IPS DF 6.9 (cell line): ENCODE measurements around the gene COPG2.

ENCODE experiments used
- DNase-seq: peaks from one replicate; pipeline ENCODE4 v3.0.0-alpha.2; 2013; ENCODE audit warnings: low read depth, low spot score
- H3K27ac ChIP-seq: one replicate; pipeline ENCODE4 v1.5.1; 2013; ENCODE audit warnings: low read length, control low read depth
- H3K27me3 ChIP-seq: 2 replicates; pipeline ENCODE4 v1.6.1; 2013; ENCODE audit warnings: mild to moderate bottlenecking, low read length; ENCODE audit not compliant: control insufficient read depth, insufficient read depth
- H3K36me3 ChIP-seq: 2 replicates; pipeline ENCODE4 v1.6.1; 2013; ENCODE audit warnings: low read length; ENCODE audit not compliant: control insufficient read depth, insufficient read depth
- H3K4me1 ChIP-seq: 2 replicates; pipeline ENCODE4 v1.6.1; 2013; ENCODE audit warnings: low read length; ENCODE audit not compliant: control insufficient read depth, insufficient read depth
- H3K4me3 ChIP-seq: 2 replicates; pipeline ENCODE4 v1.5.1; 2013; ENCODE audit warnings: mild to moderate bottlenecking, low read length
- H3K9me3 ChIP-seq: 2 replicates; pipeline ENCODE4 v1.6.1; 2013; ENCODE audit warnings: low read length, inconsistent platforms; ENCODE audit not compliant: control insufficient read depth, insufficient read depth
- WGBS: extraction: QIAGEN DNeasy Blood & Tissue Kit; methylation state at CpG from one replicate; pipeline ENCODE4 v1.1.7; 2013; ENCODE audit warnings: mixed read lengths, missing lambda C conversion rate; ENCODE audit not compliant: insufficient read length, insufficient coverage; 5-methylcytosine and 5-hydroxymethylcytosine counted together

Gene COPG2

GRCh38 chr7:130650611-130651120 is 17.9 kb downstream of the COPG2 start:
- Histone ChIP-seq H3K9me3 (no peaks in the 10 kb centered on the region), H3K27ac (no peak overlapping the region), H3K27me3 (no peaks in the 10 kb centered on the region), H3K36me3 (no peaks in the 10 kb centered on the region; the same call in 1 of the 2 replicates), H3K4me3 (no peak overlapping the region), H3K4me1 (no peaks in the 10 kb centered on the region)
- no CpG with 5 or more reads among the region's 1 CpG for WGBS
- no peak for DNase-seq

DNA sequence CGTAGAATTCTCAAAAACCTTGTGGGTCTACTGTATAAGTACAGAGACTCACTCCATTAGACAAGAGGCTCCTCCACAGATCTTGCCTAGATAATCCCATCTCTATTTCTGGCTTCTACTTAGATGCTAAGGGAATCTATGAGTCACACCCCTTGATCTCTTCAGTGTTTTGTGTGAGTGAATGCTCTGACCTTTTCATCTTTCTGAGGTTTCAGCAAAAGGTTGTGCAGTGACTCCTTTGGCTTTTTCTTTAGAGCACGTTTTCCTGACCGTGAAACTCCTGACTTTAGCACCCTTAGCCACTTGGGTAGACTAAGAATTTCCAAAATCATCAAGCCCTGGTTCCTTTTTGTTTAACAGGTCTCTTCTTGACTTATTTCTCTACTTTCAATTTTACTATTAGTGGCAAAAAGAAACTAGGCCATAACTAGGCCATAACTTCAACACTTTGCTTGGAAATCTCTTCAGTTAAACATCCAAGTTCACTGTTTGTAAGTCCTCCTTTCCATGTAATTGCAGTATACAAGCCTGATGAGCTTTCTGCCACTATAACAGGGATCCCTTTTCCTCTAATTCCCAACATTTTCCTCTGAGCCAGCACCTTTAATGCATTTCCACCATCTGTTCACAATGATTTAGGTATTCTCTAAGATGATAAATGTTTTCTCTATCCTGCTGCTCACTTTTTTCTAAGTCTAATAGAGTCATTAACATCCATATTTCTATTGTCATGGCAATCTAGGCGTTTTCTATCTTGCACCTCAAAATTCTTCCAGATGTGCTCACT is 19.4 kb downstream of the COPG2 start:
- Histone ChIP-seq H3K4me1 (no peaks in the 10 kb centered on the region), H3K4me3 (no peak overlapping the region), H3K36me3 (no peaks in the 10 kb centered on the region; the same call in 1 of the 2 replicates), H3K9me3 (no peaks in the 10 kb centered on the region), H3K27ac (no peak overlapping the region), H3K27me3 (no peaks in the 10 kb centered on the region)
- DNase-seq = no peak
- no CpG with 5 or more reads among the region's 4 CpGs for WGBS

GRCh38 chr7:130648580-130648979 is 20.0 kb downstream of the COPG2 start:
- no peak for DNase-seq
- Histone ChIP-seq H3K4me3 (no peak overlapping the region), H3K4me1 (no peaks in the 10 kb centered on the region), H3K36me3 (no peaks in the 10 kb centered on the region; the same call in 1 of the 2 replicates), H3K27me3 (no peaks in the 10 kb centered on the region), H3K27ac (no peak overlapping the region), H3K9me3 (no peaks in the 10 kb centered on the region)
- no CpG with 5 or more reads among the region's 5 CpGs for WGBS

DNA sequence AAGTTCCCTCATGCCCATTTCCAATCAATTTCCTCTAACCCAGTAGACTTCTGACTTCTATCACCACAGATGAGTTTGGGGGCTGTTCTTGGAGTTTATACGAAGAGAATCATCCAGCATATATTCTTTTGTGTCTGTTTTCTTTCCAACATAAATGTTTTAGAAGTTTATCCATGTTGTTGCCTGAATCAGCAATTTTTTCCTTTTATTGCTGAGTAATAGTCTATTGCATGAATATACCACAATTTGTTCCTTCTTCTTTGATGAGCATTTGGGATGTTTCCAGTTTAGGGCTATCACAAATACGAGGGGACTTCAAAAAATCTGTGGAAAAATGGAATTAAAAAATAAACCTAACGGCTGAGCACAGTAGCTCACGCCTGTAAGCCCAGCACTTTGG is 26.2 kb downstream of the COPG2 start:
- Histone ChIP-seq H3K27me3 (no peaks in the 10 kb centered on the region), H3K27ac (no peak overlapping the region), H3K36me3 (no peaks in the 10 kb centered on the region), H3K4me3 (no peak overlapping the region), H3K9me3 (no peaks in the 10 kb centered on the region), H3K4me1 (no peaks in the 10 kb centered on the region)
- WGBS = no CpG with 5 or more reads among the region's 4 CpGs
- DNase-seq = no peak

GRCh38 chr7:130641497-130641896 is 27.1 kb downstream of the COPG2 start:
- Histone ChIP-seq H3K9me3 (no peaks in the 10 kb centered on the region), H3K27ac (no peak overlapping the region), H3K4me3 (no peak overlapping the region), H3K36me3 (no peaks in the 10 kb centered on the region), H3K4me1 (no peaks in the 10 kb centered on the region), H3K27me3 (no peaks in the 10 kb centered on the region)
- no peak for DNase-seq
- WGBS = no CpG with 5 or more reads among the region's 3 CpGs

GRCh38 chr7:130641040-130641439 is 27.5 kb downstream of the COPG2 start:
- Histone ChIP-seq H3K27ac (no peak overlapping the region), H3K4me1 (no peaks in the 10 kb centered on the region), H3K4me3 (no peak overlapping the region), H3K27me3 (no peaks in the 10 kb centered on the region), H3K36me3 (no peaks in the 10 kb centered on the region), H3K9me3 (no peaks in the 10 kb centered on the region)
- WGBS = no CpG with 5 or more reads among the region's 1 CpG
- DNase-seq = no peak

GRCh38 chr7:130639388-130639787 is 29.2 kb downstream of the COPG2 start:
- no peak for DNase-seq
- H3K4me3 ChIP-seq = no peak overlapping the region
- no peaks in the 10 kb centered on the region for H3K4me1 ChIP-seq
- H3K9me3 ChIP-seq = no peaks in the 10 kb centered on the region
- WGBS = no CpG with 5 or more reads among the region's 1 CpG
- no peaks in the 10 kb centered on the region for H3K27me3 ChIP-seq
- H3K27ac ChIP-seq = no peak overlapping the region
- no peaks in the 10 kb centered on the region for H3K36me3 ChIP-seq

DNA sequence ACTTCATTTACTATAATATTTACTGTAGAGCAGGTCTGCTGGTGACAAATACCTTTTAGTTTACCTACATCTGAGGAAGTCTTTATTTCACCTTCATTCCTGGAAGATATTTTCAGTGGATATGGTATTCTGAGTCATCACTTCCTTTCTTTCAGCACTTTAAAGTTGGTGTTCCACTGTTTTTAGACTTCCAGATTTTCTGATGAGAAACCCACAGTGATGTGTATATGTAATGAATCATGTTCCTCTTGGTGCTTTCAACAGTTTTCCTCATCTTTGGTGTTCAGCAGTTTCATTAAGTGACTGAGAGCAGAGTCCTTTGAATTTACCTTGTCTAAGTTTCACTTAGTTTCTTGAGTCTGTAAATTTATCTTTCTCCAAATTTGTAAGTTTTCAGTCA is 36.4 kb downstream of the COPG2 start:
- no peak overlapping the region for H3K27ac ChIP-seq
- no peaks in the 10 kb centered on the region for H3K4me1 ChIP-seq
- H3K4me3 ChIP-seq = no peak overlapping the region
- no peak for DNase-seq
- H3K9me3 ChIP-seq = no peaks in the 10 kb centered on the region
- H3K36me3 ChIP-seq = no peaks in the 10 kb centered on the region
- no peaks in the 10 kb centered on the region for H3K27me3 ChIP-seq

- Histone ChIP-seq H3K27ac (no peak overlapping the region), H3K4me3 (no peak overlapping the region), H3K9me3 (no peaks in the 10 kb centered on the region), H3K27me3 (no peaks in the 10 kb centered on the region), H3K4me1 (no peaks in the 10 kb centered on the region), H3K36me3 (no peaks in the 10 kb centered on the region)
- no CpG with 5 or more reads among the region's 1 CpG for WGBS
- DNase-seq = no peak
Observed at GRCh38 chr7:130628901-130629300, 39.6 kb downstream of the COPG2 start.

DNA sequence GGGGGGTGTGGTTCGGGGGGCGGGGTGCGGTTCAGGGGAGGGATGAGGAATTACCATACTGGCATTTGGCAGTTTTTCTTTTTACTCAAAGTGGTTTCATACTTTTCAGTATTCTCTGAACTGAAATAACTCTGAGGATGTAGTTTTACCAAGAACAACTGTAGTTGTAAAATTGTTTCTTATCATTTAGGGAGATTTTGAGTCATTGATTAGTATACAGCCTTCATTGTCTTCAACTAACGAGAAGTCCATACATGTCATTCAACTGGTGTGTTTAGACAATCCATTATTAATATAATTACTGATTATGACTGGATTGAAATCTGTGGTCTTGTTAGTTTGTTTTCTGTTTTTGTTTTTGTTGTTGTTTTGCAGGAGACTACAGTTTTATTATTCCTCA is 40.8 kb downstream of the COPG2 start:
- no peak overlapping the region for H3K4me3 ChIP-seq
- no peak overlapping the region for H3K27ac ChIP-seq
- no peak for DNase-seq
- no peaks in the 10 kb centered on the region for H3K36me3 ChIP-seq
- WGBS = no CpG with 5 or more reads among the region's 4 CpGs
- H3K9me3 ChIP-seq = no peaks in the 10 kb centered on the region
- no peaks in the 10 kb centered on the region for H3K27me3 ChIP-seq
- no peaks in the 10 kb centered on the region for H3K4me1 ChIP-seq

- Histone ChIP-seq H3K36me3 (no peaks in the 10 kb centered on the region), H3K4me1 (no peaks in the 10 kb centered on the region), H3K4me3 (no peak overlapping the region), H3K27ac (no peak overlapping the region), H3K27me3 (no peaks in the 10 kb centered on the region), H3K9me3 (no peaks in the 10 kb centered on the region)
- DNase-seq = no peak
- WGBS = no CpG with 5 or more reads among the region's 2 CpGs
Observed at GRCh38 chr7:130622866-130623265, 45.7 kb downstream of the COPG2 start.
